OCI-LY7 (cell line): Measurements from ENCODE around the gene TULP1.
"Not testable (repeated sequence)": the region's sequence is repeated elsewhere in the genome, so short reads cannot be mapped to it uniquely, and the experiment has no call there.

Experiments
- CTCF ChIP-seq: fragments of 200-600 bp; sonication (generic); conservative IDR thresholded peaks from 2 replicates; pipeline ENCODE4 v1.5.1; 2014; ENCODE audit warnings: mild to moderate bottlenecking, antibody characterized with exemption, low read length, moderate library complexity, mixed read lengths
- EZH2phosphoT487 ChIP-seq: fragments of 200-600 bp; sonication (generic); IDR thresholded peaks from 2 replicates; pipeline ENCODE4 v1.6.1; 2018; ENCODE audit warnings: low read depth, borderline replicate concordance, mild to moderate bottlenecking, mixed run types, antibody characterized with exemption, low read length, moderate library complexity, mixed read lengths

GRCh38 chr6:35515939-35516338, 3.2 kb upstream of the TULP1 start:
- TF ChIP-seq CTCF, EZH2phosphoT487: not testable (repeated sequence)
